A673 (cell line): ENCODE data around the gene SDS.
A peak's percentile ranks its signal among the peaks of the same experiment; 100 is the strongest.

Experiments used
- EZH2 ChIP-seq: fragments of 200-600 bp; sonication (generic); IDR thresholded peaks from 2 replicates; pipeline ENCODE4 v1.6.1; 2017; ENCODE audit warnings: borderline replicate concordance, low read depth, mild to moderate bottlenecking, mixed read lengths, antibody characterized with exemption, low read length; ENCODE audit not compliant: poor library complexity, severe bottlenecking
- TF ChIP-seq, protein P1 (sequence below): fragments of 300-800, 200-600 bp; sonication (generic); conservative IDR thresholded peaks from 2 replicates; pipeline ENCODE4 v1.5.1; 2017; ENCODE audit warnings: low read depth, mild to moderate bottlenecking, antibody characterized with exemption, low read length, moderate library complexity, mixed read lengths

DNA sequence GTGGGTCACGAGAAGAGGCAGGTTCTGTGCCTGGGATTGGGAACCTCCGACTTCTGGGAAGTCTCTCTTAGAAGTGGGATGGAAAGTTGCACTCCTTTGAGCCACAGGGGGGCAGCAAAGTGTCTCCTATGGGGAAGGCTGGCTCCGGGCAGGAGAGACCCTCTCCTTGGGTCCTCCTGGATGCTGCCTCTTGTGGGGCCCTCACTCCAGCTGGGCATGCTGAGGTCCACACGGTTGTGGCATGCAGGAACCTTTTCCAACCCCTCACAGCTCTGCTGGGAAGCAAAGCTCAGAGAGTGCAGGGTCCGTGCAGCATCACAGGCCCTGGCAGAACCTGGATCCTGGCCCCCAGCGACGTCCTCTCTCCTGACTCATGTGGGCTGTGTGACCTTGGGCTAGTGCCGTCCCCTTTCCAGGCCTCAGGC, 35.9 kb upstream of the SDS start:
- TF ChIP-seq, protein P1, sequence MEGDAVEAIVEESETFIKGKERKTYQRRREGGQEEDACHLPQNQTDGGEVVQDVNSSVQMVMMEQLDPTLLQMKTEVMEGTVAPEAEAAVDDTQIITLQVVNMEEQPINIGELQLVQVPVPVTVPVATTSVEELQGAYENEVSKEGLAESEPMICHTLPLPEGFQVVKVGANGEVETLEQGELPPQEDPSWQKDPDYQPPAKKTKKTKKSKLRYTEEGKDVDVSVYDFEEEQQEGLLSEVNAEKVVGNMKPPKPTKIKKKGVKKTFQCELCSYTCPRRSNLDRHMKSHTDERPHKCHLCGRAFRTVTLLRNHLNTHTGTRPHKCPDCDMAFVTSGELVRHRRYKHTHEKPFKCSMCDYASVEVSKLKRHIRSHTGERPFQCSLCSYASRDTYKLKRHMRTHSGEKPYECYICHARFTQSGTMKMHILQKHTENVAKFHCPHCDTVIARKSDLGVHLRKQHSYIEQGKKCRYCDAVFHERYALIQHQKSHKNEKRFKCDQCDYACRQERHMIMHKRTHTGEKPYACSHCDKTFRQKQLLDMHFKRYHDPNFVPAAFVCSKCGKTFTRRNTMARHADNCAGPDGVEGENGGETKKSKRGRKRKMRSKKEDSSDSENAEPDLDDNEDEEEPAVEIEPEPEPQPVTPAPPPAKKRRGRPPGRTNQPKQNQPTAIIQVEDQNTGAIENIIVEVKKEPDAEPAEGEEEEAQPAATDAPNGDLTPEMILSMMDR, result peak; percentile 78
- no peak for TF ChIP-seq EZH2
